Mesendoderm (in vitro differentiated cells): Measurements from ENCODE around the gene SNX11.

Experiments used
- DNase-seq: peaks from one replicate; pipeline ENCODE4 v3.0.0; 2013
- H2AK5ac ChIP-seq: 2 replicates; pipeline ENCODE4 v1.6.1; 2013; ENCODE audit warnings: low read length, inconsistent platforms
- H2BK120ac ChIP-seq: 2 replicates; pipeline ENCODE4 v1.6.1; 2013; ENCODE audit warnings: low read depth, mild to moderate bottlenecking, low read length, moderate library complexity, mixed read lengths
- H2BK15ac ChIP-seq: replicated peaks from 2 replicates; pipeline ENCODE4 v1.6.1; 2013; ENCODE audit warnings: low read depth, mild to moderate bottlenecking, moderate library complexity
- H2BK5ac ChIP-seq: 2 replicates; pipeline ENCODE4 v1.6.1; 2013; ENCODE audit warnings: low read length, inconsistent platforms
- H3K18ac ChIP-seq: 2 replicates; pipeline ENCODE4 v1.6.1; 2013; ENCODE audit warnings: mild to moderate bottlenecking, low read length, mixed read lengths
- H3K23ac ChIP-seq: one replicate; pipeline ENCODE4 v1.6.1; 2013; ENCODE audit warnings: low read length
- H3K27ac ChIP-seq: 2 replicates; pipeline ENCODE4 v1.5.1; 2013; ENCODE audit warnings: low read depth, mild to moderate bottlenecking, inconsistent platforms, low read length, moderate library complexity
- H3K27me3 ChIP-seq: 2 replicates; pipeline ENCODE4 v1.6.1; 2013; ENCODE audit warnings: low read length, control low read depth, mild to moderate bottlenecking, inconsistent platforms; ENCODE audit not compliant: insufficient read depth, poor library complexity
- H3K36me3 ChIP-seq: 2 replicates; pipeline ENCODE4 v1.6.1; 2013; ENCODE audit warnings: low read length, inconsistent platforms; ENCODE audit not compliant: control insufficient read depth, insufficient read depth
- H3K4ac ChIP-seq: one replicate; pipeline ENCODE4 v1.6.1; 2013; ENCODE audit warnings: low read depth, mild to moderate bottlenecking, low read length, moderate library complexity
- H3K4me1 ChIP-seq: 2 replicates; pipeline ENCODE4 v1.6.1; 2013; ENCODE audit warnings: low read depth, low read length, inconsistent platforms; ENCODE audit not compliant: control insufficient read depth
- H3K4me2 ChIP-seq: 2 replicates; pipeline ENCODE4 v1.6.1; 2013; ENCODE audit warnings: low read length
- H3K4me3 ChIP-seq: 2 replicates; pipeline ENCODE4 v1.5.1; 2013; ENCODE audit warnings: mild to moderate bottlenecking, low read length
- H3K56ac ChIP-seq: one replicate; pipeline ENCODE4 v1.6.1; 2013; ENCODE audit warnings: low read length
- H3K79me1 ChIP-seq: 2 replicates; pipeline ENCODE4 v1.6.1; 2013; ENCODE audit warnings: low read length, inconsistent platforms
- H3K79me2 ChIP-seq: 2 replicates; pipeline ENCODE4 v1.6.1; 2013; ENCODE audit warnings: mild to moderate bottlenecking, low read length; ENCODE audit not compliant: control insufficient read depth, insufficient read depth
- H3K9ac ChIP-seq: 2 replicates; pipeline ENCODE4 v1.6.1; 2013; ENCODE audit warnings: low read length, inconsistent platforms
- H4K5ac ChIP-seq: one replicate; pipeline ENCODE4 v1.6.1; 2013; ENCODE audit warnings: low read length
- H4K8ac ChIP-seq: one replicate; pipeline ENCODE4 v1.6.1; 2013; ENCODE audit warnings: low read depth, mild to moderate bottlenecking, control low read depth, low read length, moderate library complexity
- WGBS: extraction: QIAGEN DNeasy Blood & Tissue Kit; methylation state at CpG from one replicate; pipeline ENCODE4 v1.1.7; 2013; ENCODE audit warnings: low lambda C conversion rate, missing lambda C conversion rate; ENCODE audit not compliant: insufficient coverage; ENCODE audit errors: extremely low coverage; 5-methylcytosine and 5-hydroxymethylcytosine counted together

The SNX11 gene

DNA sequence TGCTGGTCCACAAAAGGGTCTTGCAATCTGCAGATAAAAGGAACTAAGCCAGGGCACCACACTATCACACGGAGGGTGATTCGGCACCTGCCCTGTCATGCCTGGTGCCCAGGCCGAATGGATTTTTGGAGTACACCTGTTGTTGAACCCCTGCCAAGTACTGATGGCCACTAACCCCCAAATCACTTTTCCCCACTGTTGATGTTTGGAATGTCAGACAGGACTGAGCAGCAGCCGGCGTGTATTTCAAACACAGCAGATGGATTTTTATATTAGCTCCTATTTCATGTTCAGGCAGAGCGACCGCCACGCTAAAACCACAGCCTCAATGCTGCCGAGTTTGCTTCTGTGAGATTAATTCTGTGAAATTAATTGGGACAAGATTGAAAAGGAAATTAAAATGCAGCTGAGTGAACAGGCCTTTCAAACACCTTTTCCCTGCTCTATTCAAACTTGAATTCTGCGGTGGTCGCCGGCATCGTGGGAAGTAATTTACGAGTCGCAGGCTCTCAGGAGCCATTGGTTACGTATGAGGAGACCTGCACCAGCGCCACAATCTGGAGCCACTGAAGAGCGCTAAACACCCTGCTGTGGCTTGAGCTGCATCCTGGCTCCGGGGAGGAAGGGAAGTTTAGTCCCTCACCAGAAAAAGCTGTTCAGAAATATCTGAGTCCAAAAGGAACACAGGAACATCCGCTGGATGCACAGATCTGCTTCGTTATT, 48.5 kb downstream of the SNX11 start:
- no peak overlapping the region for H3K27ac ChIP-seq
- H3K56ac ChIP-seq: no peak overlapping the region
- H3K4me3 ChIP-seq: no peak overlapping the region
- DNase-seq: peak; percentile 42
- H3K79me2 ChIP-seq: no peaks in the 10 kb centered on the region
- H3K4ac ChIP-seq: no peak overlapping the region
- H3K23ac ChIP-seq: peak overlapping the region; percentile 32
- no peak overlapping the region for H2BK15ac ChIP-seq
- H3K36me3 ChIP-seq: no peaks in the 10 kb centered on the region
- WGBS: no CpG with 5 or more reads among the region's 21 CpGs
- no peak overlapping the region for H4K8ac ChIP-seq
- H2BK5ac ChIP-seq: no peak overlapping the region
- H3K9ac ChIP-seq: no peak overlapping the region
- no peak overlapping the region for H2BK120ac ChIP-seq
- H3K4me1 ChIP-seq: peaks cover 12% of the 10 kb centered on the region
- no peaks in the 10 kb centered on the region for H3K79me1 ChIP-seq
- no peak overlapping the region for H2AK5ac ChIP-seq
- no peak overlapping the region for H3K18ac ChIP-seq
- H3K27me3 ChIP-seq: no peaks in the 10 kb centered on the region
- no peak overlapping the region for H4K5ac ChIP-seq
- H3K4me2 ChIP-seq: no peak overlapping the region

DNA sequence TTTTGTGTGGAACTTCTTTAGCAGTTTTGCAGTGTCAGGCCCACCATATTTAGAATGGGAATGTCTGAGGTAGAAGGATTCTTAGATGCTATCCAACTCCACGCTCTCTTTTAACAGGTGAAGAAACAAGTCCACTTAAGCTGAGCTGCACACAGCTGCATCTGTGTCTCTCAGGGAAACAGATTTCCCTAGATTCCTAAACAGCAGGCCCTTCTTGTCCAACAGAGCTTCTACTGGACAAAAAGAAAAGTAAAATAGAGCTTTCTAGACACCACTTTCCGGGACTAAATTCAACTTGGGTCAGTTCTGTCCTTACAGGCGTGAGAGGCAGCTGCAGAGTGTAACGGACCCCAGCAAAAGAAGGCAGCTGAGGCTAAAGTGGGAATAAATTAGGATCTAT, 51.7 kb downstream of the SNX11 start:
- H3K79me2 ChIP-seq: no peaks in the 10 kb centered on the region
- H3K9ac ChIP-seq: no peak overlapping the region
- H2BK120ac ChIP-seq: peak overlapping the region; percentile 78
- H3K4ac ChIP-seq: no peak overlapping the region
- H3K56ac ChIP-seq: peak overlapping the region; percentile 18
- H3K4me2 ChIP-seq: no peak overlapping the region
- no peaks in the 10 kb centered on the region for H3K36me3 ChIP-seq
- no peak overlapping the region for H4K5ac ChIP-seq
- H3K79me1 ChIP-seq: no peaks in the 10 kb centered on the region
- no peak overlapping the region for H3K23ac ChIP-seq
- peaks cover 14% of the 10 kb centered on the region for H3K4me1 ChIP-seq
- no peak overlapping the region for H3K4me3 ChIP-seq
- no peaks in the 10 kb centered on the region for H3K27me3 ChIP-seq
- H3K18ac ChIP-seq: peak overlapping the region; percentile 97
- peak overlapping the region; percentile 86 for H2BK15ac ChIP-seq
- H3K27ac ChIP-seq: no peak overlapping the region
- H2BK5ac ChIP-seq: no peak overlapping the region
- no peak overlapping the region for H2AK5ac ChIP-seq
- H4K8ac ChIP-seq: peak overlapping the region; percentile 66
- no peak for DNase-seq
- no CpG with 5 or more reads among the region's 4 CpGs for WGBS

DNA sequence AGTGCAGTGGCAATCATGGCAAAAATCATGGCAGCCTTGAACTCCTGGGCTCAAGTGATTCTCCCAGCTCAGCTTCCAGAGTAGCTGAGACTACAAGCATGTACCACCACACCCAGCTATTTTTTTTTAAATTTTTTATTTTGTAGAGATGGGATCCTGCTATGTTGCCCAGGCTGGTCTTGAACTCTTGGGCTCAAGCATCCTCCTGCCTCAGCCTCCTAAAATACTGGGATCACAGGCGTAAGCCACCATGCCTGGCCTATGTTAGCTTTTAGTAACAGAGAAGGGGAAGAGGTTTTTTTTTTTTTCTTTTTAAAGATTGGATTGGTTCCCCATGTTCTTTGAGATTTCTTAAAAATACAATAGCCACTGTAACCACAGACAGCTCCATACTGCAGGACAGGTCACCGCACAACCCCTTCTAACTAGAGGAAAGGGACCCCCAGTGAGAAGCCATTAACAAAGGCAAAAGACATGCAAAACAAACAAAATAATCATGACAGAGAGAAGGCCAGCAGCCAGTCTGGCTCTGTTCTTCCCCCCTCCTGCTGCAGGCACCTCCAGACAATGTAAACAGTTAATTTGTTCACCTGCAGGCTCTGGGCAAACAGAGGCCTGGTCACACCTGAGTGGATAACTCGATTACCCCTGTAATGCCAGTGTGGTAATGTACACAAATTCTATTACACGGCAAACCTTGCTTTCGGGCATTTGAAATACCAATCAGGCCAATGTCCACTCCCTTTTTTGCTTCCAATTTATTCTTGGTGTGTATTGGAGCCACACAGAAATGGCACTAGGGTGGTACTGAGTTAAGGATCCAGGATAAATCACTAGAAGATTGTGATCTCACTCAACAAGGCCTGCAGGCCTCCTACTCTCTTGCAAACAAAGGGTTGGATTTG, 52.9 kb downstream of the SNX11 start:
- H3K4me2 ChIP-seq: no peak overlapping the region

DNA sequence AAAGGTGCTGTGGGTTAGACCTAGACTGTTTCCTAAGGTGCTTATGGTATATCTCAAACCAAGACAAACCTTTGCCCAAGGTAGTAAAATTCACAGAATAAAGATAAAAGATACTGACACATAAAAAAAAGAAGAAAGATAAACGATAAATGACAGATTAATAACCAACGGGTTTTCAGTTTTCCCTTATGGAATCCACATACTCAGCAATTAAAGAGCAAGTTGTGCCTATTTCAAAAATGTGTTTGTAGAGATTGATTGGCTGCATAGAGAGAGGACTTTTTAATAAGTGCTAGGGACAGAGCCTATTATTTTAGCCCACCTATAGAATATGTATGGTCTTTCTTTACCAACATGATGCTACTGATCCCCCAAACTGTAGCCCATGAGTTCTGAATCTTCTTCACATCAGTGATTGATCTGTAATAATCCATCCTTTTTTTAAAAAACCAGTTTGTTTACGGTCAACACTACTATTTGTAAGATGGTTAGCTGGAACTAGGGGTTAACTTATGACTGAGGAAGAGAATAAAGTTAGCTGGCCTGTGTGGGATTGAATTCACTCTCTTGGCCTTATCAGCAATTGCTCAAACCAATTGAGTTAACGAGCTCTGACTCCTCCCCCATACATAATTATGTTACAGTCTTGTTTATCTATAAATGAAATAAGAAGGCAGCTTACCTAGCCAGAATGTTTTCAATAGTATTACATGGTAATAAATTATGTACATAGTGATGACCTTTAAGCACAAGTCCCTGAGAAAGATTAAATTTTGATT, 53.8 kb downstream of the SNX11 start:
- Histone ChIP-seq H2AK5ac (no peak overlapping the region), H3K36me3 (no peaks in the 10 kb centered on the region), H3K27ac (no peak overlapping the region), H2BK5ac (no peak overlapping the region), H3K18ac (peak overlapping the region; percentile 16), H4K5ac (no peak overlapping the region), H3K23ac (no peak overlapping the region), H3K79me1 (no peaks in the 10 kb centered on the region), H2BK15ac (no peak overlapping the region), H3K4me3 (no peak overlapping the region), H3K56ac (no peak overlapping the region), H3K4me1 (peaks cover 14% of the 10 kb centered on the region), H3K4ac (no peak overlapping the region), H4K8ac (no peak overlapping the region), H3K79me2 (no peaks in the 10 kb centered on the region), H3K27me3 (no peaks in the 10 kb centered on the region), H2BK120ac (peak overlapping the region; percentile 17), H3K4me2 (no peak overlapping the region), H3K9ac (no peak overlapping the region)
- WGBS: no CpG with 5 or more reads among the region's 4 CpGs
- no peak for DNase-seq

More for the DNA sequence above, 52.9 kb downstream of the SNX11 start:
- no peak overlapping the region for H2BK15ac ChIP-seq
- no peaks in the 10 kb centered on the region for H3K36me3 ChIP-seq
- no peaks in the 10 kb centered on the region for H3K79me1 ChIP-seq
- H3K4me3 ChIP-seq: no peak overlapping the region
- no peaks in the 10 kb centered on the region for H3K79me2 ChIP-seq
- peak overlapping the region; percentile 30 for H2BK5ac ChIP-seq
- H3K23ac ChIP-seq: no peak overlapping the region
- no CpG with 5 or more reads among the region's 5 CpGs for WGBS
- H2BK120ac ChIP-seq: peak overlapping the region; percentile 17
- H3K9ac ChIP-seq: no peak overlapping the region
- H4K5ac ChIP-seq: no peak overlapping the region
- H3K18ac ChIP-seq: peak overlapping the region; percentile 85
- no peak overlapping the region for H2AK5ac ChIP-seq
- H3K4ac ChIP-seq: peak overlapping the region; percentile 81
- no peak overlapping the region for H3K56ac ChIP-seq
- peak overlapping the region; percentile 52 for H3K27ac ChIP-seq
- no peaks in the 10 kb centered on the region for H3K27me3 ChIP-seq
- H3K4me1 ChIP-seq: peaks cover 14% of the 10 kb centered on the region
- DNase-seq: peak; percentile 70
- H4K8ac ChIP-seq: no peak overlapping the region

DNA sequence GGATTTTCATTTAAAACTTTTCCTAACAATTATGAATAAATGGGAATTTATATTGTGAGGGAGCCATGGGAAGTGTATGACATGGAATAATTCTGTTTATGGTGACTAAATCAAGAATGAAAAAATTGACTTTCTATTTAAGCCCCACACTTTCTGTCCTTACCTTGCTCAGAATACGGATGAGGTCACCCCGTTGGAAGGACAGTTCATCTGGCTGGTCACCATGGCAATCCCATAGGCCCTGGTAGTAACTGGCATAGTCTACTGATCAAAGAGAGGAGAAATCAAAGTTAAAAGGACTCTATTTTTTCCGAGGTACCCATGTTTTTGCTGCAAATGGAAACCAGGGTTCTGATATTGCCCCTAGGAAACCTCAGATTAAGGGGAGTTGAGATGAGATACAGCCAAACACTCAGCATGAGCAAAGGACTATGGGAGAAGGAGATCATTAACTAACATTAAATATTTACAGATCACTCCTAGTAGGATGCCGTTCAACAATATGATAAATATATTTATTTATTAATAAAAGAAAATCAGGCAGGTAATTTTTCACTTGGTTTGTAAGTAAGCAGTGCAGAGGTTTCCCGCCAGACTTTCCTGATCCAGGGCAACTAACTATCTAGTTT, 54.9 kb downstream of the SNX11 start:
- Histone ChIP-seq H3K18ac (peak overlapping the region; percentile 5), H4K8ac (no peak overlapping the region), H3K4me2 (no peak overlapping the region), H3K79me1 (no peaks in the 10 kb centered on the region), H3K56ac (no peak overlapping the region), H2AK5ac (no peak overlapping the region), H4K5ac (no peak overlapping the region), H3K23ac (no peak overlapping the region), H3K27ac (no peak overlapping the region), H2BK120ac (peak overlapping the region; percentile 38), H3K4me3 (no peak overlapping the region), H3K36me3 (no peaks in the 10 kb centered on the region), H3K4ac (no peak overlapping the region), H3K27me3 (no peaks in the 10 kb centered on the region), H3K9ac (no peak overlapping the region), H2BK5ac (no peak overlapping the region), H3K4me1 (peaks cover 14% of the 10 kb centered on the region), H2BK15ac (no peak overlapping the region), H3K79me2 (no peaks in the 10 kb centered on the region)
- DNase-seq: peak; percentile 49
- no CpG with 5 or more reads among the region's 5 CpGs for WGBS
